PC-3 (cell line): ENCODE measurements around the gene CNPY4.

Experiments
- CTCF ChIP-seq: fragments of 300-600 bp; sonication (generic); conservative IDR thresholded peaks from 2 replicates; pipeline ENCODE4 v1.5.1; 2017; ENCODE audit warnings: antibody characterized with exemption, low read depth, mild to moderate bottlenecking, low read length
- EZH2 ChIP-seq: fragments of 300-600 bp; sonication (generic); IDR thresholded peaks from one replicate; pipeline ENCODE4 v1.6.1; 2017; ENCODE audit warnings: antibody characterized with exemption, mild to moderate bottlenecking, low read length; ENCODE audit not compliant: unreplicated experiment

- TF ChIP-seq CTCF (no peak), EZH2 (no peak)
Measured at GRCh38 chr7:100069991-100070390, 49.4 kb upstream of the CNPY4 start.
